Endothelial cell of umbilical vein (primary cell): ENCODE measurements around the gene ALPL.

Experiments used
- MYC ChIP-seq: IDR thresholded peaks from one replicate; pipeline ENCODE4 v1.6.1; 2011; ENCODE audit warnings: mild to moderate bottlenecking, low read depth, low read length
- POLR2A ChIP-seq: IDR thresholded peaks from 2 replicates; pipeline ENCODE4 v1.6.1; 2012; ENCODE audit warnings: low read depth, mild to moderate bottlenecking, control low read depth, low read length
- TF ChIP-seq, protein P1 (sequence below), 2 donors: IDR thresholded peaks; 1 replicate in 1 of 2; 2 replicates in 1 of 2; pipeline ENCODE4 v1.5.1; 2011; ENCODE audit warnings: low read length in 2 of 2, mild to moderate bottlenecking in 2 of 2, moderate library complexity in 2 of 2, control low read depth in 1 of 2, inconsistent platforms in 1 of 2, low read depth in 1 of 2; ENCODE audit not compliant: insufficient read depth in 1 of 2; ENCODE audit errors: extremely low read depth in 1 of 2

- TF ChIP-seq, protein P1, sequence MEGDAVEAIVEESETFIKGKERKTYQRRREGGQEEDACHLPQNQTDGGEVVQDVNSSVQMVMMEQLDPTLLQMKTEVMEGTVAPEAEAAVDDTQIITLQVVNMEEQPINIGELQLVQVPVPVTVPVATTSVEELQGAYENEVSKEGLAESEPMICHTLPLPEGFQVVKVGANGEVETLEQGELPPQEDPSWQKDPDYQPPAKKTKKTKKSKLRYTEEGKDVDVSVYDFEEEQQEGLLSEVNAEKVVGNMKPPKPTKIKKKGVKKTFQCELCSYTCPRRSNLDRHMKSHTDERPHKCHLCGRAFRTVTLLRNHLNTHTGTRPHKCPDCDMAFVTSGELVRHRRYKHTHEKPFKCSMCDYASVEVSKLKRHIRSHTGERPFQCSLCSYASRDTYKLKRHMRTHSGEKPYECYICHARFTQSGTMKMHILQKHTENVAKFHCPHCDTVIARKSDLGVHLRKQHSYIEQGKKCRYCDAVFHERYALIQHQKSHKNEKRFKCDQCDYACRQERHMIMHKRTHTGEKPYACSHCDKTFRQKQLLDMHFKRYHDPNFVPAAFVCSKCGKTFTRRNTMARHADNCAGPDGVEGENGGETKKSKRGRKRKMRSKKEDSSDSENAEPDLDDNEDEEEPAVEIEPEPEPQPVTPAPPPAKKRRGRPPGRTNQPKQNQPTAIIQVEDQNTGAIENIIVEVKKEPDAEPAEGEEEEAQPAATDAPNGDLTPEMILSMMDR (IDR thresholded peaks at IDR 0.05; ENCODE audit: extremely low read depth in 1 of 2, insufficient read depth in 1 of 2, low read depth in 1 of 2, low read length in 2 of 2), result no peak
- no peak for TF ChIP-seq POLR2A
- TF ChIP-seq MYC, result no peak
These were observed 110.8 kb downstream of the ALPL start for GRCh38 chr1:21620011-21620410.
